SK-N-DZ (cell line): ENCODE data around the gene YPEL4.

ENCODE experiments used
- DNase-seq: peaks from one replicate; pipeline ENCODE4 v3.0.0-alpha.2; 2015; ENCODE audit warnings: low spot score

Gene YPEL4

GRCh38 chr11:57650739-57651090 lies 1.0 kb upstream of the YPEL4 start:
- peak; percentile 13 for DNase-seq

GRCh38 chr11:57648801-57649735 lies 644 bp downstream of the YPEL4 start:
- peak; percentile 49 for DNase-seq

DNA sequence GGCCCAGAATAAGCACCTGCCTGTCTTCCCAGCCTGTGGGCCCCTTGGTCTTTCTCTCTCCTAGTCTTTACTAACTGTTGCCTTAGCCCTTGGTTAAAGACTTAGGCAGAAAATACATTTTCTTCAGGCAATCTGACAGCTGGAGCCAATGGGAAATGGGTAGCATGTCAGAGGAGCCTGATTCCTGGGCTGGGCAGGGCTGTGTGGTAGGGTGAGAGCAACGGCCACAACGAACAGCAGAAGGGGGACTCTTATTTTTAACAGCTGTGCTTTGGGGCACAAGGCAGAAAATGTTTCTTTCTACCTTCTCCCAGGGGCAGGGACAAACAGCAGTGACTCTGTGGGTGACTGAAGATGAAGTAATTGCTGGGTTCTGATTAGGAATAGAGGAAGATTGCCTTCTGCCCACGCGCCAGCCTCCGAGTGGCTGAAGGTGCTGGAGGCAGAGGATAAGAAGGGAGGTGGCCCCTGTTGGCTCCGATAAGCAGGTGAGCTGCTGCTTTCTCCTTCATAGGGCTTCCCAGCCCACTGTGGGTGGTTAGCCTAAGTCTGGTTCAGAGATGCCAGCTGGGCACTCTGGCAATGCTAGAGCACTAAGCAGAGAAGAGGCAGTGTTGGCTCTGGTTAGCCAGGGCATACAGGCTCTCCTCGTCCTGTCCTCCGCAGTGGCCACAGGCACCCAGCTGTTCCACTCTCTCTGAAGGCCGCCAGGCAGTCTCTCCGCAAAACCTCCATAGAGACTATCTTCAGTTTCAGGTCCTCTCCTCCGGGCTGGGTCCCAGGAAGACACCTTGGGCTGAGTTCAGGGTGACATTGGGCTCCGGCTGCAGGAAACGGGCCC lies 1.5 kb downstream of the YPEL4 start:
- peak; percentile 39 for DNase-seq

- DNase-seq: peak; percentile 18
Observed at GRCh38 chr11:57647372-57647771, 2.3 kb downstream of the YPEL4 start.

DNA sequence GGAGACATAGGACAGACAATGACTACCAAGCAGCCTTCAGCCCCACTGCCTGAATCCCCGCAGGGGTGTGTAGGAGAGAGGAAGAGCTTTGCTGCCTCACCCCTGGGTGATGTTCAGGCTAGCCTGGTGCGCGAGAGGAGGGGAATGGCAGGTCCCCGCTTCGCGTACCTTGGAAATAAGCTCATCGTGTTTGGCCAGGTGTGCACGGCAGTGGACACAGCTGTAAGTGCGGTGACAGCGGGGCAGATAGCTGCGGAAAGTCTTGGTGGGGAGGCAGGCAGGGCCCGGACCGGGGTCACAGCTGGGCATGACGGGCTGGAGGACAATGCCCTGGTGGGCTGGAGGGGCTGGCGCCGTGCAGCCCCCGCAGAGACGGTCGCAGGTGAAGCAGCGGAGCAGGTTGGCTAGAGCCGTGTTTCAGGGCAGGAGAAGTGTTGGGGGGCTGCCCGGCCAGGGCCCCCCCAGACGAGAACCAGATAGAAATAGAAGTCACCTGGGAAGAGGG lies 2.9 kb downstream of the YPEL4 start:
- peak; percentile 18 for DNase-seq

DNA sequence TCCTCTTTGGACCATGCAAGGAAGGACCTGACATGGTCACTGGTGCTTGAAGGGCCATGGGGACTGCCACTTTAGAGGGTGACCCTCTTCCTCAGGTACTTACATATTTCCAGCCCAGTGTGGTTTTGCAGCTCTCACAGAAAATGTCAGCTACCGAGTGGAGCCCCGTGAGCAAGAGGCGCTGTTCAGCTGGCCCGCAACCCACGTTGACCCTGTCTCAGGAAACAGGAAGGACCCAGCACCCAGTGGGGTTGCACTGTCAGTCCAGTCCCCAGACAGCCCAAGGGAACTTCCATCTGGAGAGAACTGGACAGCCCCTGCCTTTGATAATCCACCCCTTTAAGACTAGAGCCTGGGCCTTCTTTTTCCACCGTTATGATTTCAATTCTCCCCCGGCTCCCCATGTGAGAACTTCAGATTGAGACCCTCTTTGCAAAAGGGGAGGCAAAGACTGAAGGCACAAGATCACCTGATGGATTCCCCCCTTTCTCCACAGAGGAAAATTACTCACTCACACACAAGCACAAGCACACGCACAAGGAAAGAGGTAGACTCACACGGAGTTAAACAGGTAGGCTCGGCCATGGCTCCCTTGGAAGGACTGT lies 3.4 kb downstream of the YPEL4 start:
- peak; percentile 9 for DNase-seq

DNA sequence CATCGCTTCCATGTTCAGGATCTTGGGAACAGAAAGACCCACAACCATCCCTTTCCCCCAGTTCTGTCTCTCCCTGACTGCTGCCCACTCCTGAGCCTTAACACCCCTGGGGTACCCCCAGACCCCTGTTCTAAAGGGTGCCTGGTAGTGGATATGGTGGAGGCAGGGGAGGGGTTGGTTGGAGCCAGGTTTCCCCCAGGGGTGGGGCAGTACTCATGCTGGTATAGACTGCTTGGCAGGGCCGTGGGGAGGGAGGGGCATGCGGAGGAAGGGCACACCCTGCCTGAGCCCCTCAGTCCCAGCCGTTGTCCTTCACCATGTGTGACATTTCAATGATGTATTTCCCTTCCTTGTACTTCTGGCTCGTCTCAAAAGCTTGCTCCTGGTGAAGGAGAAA lies 4.0 kb downstream of the YPEL4 start:
- peak; percentile 12 for DNase-seq

DNA sequence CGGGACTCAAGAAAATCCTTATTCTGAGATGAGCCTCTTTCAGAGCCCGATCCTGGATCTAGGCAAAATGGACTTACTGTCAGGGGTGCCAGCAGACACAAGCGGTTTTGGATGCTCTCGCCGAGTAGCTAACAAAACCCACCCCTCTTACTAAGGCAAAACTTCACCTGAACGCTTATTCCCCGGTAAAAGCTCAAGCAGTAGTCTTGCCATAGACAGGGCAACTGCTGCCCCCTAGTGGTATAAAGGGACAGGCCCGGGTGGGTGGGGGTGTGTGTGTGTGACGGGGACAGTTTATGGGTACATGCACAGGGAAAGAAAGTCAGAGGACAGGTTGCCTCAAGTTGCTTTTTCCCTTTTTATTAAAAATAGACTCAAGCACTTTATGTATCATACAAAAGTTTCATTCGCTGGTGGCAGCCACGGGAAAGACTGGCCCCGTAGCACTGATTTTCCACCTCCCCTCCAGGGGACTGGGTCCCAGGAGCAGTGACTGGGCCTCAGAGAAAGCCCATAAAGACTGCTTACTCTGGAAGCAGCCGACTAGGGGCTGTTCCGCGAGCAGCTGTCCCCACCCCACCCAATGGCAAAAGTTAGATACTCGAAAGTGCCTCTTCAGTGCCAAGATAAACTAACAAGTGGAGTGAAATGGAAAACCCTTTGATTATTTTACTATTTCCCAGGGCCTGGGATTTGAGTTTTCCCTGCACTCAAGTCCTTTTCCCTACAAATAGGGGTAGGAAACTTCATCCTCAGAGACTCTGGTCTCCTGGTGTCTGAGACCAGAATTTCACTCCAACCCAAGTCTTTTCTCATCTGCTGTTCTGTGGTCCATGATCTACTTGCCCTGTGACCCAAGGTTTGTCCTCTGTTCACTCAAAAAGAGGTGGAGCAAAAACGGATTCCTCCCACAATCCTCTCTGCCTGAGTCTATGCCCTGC lies 4.7 kb downstream of the YPEL4 start:
- peak; percentile 70 for DNase-seq

- DNase-seq: peak; percentile 26
Observed at GRCh38 chr11:57643802-57644201, 5.9 kb downstream of the YPEL4 start.

GRCh38 chr11:57641011-57641807 lies 8.5 kb downstream of the YPEL4 start:
- peak; percentile 66 for DNase-seq

DNA sequence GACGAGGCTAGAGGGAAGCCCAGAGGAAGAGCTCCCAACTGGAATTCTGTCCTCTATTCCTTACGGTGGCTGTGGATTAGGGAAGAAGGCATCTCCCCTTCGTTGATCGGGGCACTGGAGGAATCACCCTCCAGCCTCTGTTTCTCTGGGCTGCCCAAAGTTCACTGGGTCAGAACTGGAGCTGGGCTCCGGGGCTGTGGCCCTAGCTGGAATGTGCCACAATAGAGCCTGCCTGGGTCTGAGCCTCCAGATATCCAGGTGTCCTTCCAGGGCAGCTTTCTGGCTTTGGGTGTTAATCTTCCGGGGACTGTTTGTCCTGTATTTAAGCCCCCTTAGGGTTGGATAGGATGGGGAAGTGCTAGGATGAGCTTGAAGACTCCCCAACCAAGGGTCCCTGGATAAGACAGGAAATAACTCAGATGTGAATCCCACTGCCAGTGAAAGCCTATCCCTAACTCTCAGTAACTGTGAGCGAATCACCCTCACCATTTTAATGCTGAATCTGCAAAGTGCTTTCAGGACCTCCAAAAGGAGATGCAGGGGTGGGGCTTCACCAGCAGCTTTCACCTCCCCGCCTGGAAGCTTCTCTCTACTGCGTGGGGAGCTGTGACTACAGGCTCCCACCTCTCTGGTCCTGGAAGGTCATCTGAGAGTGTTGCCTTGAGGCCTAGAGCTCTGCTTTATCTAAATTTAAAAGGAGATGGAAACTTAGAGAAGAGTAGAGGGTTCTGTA lies 9.5 kb downstream of the YPEL4 start:
- DNase-seq: no peak

- peak; percentile 98 for DNase-seq
Observed at GRCh38 chr11:57639321-57640067, 10.2 kb downstream of the YPEL4 start.

DNA sequence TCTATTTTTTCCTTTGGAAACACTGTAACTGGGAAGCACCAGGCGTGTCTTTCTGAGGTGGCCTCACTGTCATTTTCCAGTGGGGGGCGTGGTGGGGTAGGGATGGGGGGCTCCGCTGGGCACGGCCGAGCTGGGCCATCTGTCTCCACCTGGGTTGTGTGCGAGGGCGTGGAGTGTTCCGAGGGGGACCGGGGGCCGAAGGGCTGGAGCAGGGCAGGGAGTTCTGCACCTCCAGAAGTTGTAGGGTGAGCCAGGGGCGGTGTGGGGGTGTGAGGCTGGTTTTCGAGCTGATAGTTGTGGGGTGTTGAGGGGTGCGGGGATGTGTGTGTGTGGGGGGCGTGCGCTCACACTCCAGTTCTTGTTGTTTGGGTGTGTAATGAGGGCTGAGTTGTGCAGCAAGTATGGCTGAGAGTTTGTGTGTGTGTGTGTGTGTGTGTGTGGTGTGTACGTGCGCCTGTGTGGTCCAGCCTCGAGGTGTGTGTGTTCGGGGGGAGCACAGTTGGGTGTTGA lies 10.8 kb downstream of the YPEL4 start:
- DNase-seq: no peak

GRCh38 chr11:57638005-57638781 lies 11.5 kb downstream of the YPEL4 start:
- DNase-seq: peak; percentile 93

- no peak for DNase-seq
Observed at GRCh38 chr11:57637626-57638004, 12.1 kb downstream of the YPEL4 start.

GRCh38 chr11:57635246-57635645 lies 14.5 kb downstream of the YPEL4 start:
- DNase-seq: no peak

- no peak for DNase-seq
Observed at GRCh38 chr11:57634311-57634710, 15.4 kb downstream of the YPEL4 start.
